Skin epidermis (tissue), 12 donors: ENCODE results near the gene BMPR1A.
"Not testable (repeated sequence)": the region's sequence is repeated elsewhere in the genome, so short reads cannot be mapped to it uniquely, and the experiment has no call there.

Experiments used
- H3K27ac ChIP-seq, 21 experiments: fragments of 200-600 bp; sonication (generic) in 11 of 21; one replicate each; pipeline ENCODE4 v1.5.0; 2020; ENCODE audit warnings: mild to moderate bottlenecking in 3 of 21, inconsistent platforms in 2 of 21, moderate library complexity in 2 of 21
- H3K4me3 ChIP-seq, 7 experiments: fragments of 200-600 bp; sonication (generic) in 2 of 7; one replicate each; pipeline ENCODE4 v1.5.0; 2020; ENCODE audit warnings: inconsistent platforms in 2 of 7, mild to moderate bottlenecking in 2 of 7, moderate library complexity in 1 of 7

Gene BMPR1A

DNA sequence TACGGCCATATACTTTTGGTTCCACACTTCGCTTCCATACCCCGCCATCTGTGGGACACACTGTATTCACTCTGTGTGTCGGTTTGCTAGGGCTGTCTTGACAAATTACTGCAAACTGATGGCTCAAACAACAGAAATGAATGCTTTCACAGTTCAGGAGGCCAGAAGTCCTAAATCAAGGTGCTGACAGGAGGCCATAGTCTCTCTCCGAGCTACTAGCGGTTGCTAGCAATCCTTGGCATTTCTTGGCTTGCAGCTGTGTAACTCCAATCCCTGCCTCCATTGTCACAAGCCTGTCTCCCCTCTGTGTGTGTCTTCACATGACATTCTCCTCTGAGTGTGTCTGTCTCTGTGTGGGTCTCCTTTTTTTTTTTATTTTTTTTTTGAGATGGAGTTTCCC, 28.9 kb upstream of the BMPR1A start:
- H3K27ac ChIP-seq, result no peak overlapping the region
- no peak overlapping the region for H3K4me3 ChIP-seq

- no peak overlapping the region for H3K27ac ChIP-seq
- H3K4me3 ChIP-seq, result no peak overlapping the region
Observed at GRCh38 chr10:86728056-86728455, 28.4 kb upstream of the BMPR1A start.

GRCh38 chr10:86729677-86730076, 26.7 kb upstream of the BMPR1A start:
- Histone ChIP-seq H3K27ac (no peak overlapping the region), H3K4me3 (no peak overlapping the region)

DNA sequence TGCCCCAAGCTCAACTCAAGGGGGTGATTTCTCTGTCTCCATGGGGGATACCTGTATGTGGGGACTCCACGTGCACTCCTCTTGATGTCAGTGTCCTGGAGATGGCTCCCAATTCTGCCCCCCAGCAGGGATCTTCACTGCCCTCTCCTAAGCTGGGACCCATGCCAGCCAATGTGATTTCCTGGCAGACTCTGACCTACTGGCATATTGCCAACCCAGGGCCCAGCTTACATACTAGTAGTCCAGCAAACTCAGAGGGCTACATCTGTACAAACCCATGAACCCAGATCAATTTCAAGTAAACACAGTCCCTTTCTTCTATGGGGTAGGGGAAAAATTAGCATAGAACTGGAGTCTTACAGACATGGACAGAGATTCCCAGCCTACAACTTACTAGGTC, 26.2 kb upstream of the BMPR1A start:
- H3K27ac ChIP-seq, result no peak overlapping the region
- no peak overlapping the region for H3K4me3 ChIP-seq

DNA sequence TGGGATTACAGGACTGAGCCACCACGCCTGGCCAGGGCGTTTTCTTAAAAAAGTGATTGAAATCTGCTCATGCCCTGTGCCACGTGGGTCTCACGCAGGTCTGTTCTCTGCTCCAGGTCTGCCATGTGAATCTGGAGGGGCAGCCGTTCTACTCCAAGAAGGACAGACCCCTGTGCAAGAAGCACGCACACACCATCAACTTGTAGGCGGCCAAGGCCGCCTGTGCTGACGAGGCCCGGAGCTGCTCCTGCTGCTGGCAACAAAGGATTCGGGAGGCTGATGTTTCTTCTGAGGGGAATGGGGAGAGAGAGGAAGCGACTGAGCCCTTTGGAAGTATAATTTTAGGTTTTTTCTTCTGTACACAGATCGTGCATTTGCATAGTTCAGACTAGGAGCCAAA, 23.6 kb upstream of the BMPR1A start:
- Histone ChIP-seq H3K4me3 (no peak overlapping the region), H3K27ac (peak overlapping the region in 1 of 21 experiments; percentile 57)

- Histone ChIP-seq H3K27ac (peak overlapping the region in 2 of 21 experiments; percentile 26 to 57), H3K4me3 (no peak overlapping the region)
Observed at GRCh38 chr10:86733260-86733671, 23.2 kb upstream of the BMPR1A start.

GRCh38 chr10:86734207-86734988, 22.0 kb upstream of the BMPR1A start:
- H3K4me3 ChIP-seq, result no peak overlapping the region
- H3K27ac ChIP-seq, result no peak overlapping the region

- not testable (repeated sequence) for H3K27ac ChIP-seq, H3K4me3 ChIP-seq
Observed at GRCh38 chr10:86735278-86735677, 21.1 kb upstream of the BMPR1A start.

DNA sequence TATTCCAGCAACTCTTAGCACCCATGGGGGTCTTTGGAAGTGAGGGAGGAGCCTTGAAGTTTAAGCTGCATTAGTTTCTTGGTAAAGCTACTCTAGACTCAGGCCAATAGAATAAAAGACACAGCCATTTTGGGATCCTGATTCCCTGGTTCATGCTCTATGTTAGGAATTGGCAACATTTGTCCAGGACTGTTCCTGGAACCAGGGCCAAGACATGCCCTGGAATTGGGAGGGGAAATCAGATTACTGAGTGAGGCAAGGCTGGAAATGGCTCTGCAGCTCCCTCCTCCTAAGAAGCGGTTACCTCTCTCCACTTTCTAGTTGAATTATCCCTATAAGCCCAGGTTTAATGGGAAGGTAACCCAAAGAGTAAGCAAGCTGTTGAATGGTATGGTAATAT, 14.2 kb upstream of the BMPR1A start:
- Histone ChIP-seq H3K27ac (no peak overlapping the region), H3K4me3 (no peak overlapping the region)

DNA sequence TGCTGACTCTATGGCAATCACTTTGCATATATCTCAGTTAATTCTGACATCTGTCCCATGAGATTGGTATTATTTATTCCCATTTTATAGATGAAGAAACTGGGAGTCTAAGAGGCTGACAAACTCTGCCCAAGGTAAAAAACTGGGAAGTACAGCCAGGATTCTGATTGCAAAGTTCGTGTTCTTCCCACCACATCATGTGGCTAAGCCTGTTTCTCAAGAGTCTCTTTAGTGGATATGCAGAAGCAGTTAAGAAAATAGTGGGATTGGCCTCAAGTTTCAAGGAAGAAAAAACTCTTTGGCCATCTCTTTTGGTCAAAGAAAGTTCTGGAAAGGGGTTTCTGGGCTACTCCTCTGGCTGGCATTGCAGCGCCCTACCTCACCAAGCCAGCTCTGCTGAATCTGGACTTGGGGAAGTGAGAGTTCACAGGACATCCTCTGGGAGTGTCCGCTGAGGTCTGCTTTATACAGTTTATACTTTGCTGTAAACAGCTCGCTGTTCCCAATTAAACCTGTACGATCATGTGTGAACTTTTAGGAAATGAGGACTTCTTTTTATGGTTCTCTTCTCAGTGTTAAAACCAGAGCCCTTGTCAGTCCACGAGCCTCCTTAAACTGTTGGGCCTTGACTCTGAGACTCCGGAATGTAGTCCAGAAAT, 12.2 kb upstream of the BMPR1A start:
- Histone ChIP-seq H3K4me3 (no peak overlapping the region), H3K27ac (no peak overlapping the region)

DNA sequence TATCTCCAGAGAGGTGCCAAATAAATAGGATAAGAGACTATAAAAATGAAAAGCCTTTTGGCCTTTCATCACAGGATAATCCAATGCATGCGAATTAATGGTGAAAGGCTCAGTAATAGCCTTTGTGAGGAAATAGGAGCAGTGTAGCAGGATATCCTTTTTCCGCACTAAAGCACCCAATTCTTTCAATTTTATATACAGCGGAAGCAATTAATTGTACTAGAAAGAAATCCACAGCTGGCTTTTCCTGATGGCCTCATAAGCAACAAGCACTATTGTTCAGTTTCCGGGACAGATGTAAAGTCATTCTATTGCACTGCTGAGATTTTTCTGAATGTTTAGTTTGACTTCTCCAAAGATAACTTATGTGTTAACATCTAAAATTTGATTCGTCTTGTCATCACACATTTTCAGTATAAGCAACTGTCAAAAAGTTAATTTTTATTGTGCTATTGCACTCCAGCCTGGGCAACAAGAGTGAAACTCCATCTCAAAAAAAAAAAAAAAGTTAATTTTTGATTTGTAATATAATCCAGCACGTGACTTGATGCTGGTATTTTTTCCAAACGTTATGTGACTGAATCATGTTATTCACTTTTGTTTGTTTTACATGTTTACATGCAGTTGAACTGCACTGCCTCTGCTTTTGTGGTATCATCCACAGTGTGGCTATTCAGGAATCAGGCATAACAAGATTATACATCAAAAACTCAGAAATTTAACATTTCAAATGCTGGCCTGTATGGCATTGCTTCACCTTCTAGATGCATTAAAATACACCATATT, 8.4 kb upstream of the BMPR1A start:
- H3K27ac ChIP-seq, result no peak overlapping the region
- H3K4me3 ChIP-seq, result no peak overlapping the region

DNA sequence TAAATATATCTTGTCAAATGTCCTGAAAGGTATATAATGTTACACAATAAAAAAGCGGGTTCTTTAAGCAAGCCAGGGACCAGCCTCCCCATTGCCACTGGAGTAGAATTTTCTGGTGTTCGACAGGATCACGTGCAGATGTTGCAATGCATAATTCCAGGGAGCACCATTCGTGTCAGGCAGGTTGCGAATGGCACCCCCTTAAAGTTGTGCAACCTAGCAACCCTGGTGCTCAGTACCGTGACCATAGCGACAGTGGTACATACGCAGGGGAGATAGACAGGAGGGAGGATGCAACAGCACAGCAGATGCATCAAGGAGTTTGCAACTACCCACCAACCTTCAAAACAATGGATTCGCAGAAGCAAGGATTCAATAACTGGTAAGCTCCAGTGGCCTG, 6.6 kb upstream of the BMPR1A start:
- Histone ChIP-seq H3K4me3 (no peak overlapping the region), H3K27ac (no peak overlapping the region)

DNA sequence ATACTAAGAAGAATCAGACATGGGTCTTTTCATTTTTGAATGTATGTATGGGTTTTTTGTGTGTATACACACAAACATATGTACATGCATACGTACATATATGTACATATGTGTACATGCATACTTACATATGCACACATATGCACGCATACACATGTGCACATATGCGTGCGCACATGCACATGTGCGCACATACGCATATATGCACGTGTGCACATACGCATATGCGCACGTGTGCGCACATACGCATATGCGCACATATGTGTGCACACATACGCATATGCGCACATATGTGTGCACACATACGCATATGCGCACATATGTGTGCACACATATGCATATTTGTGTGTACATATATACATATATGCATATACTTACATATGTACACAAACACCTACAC, 4.9 kb upstream of the BMPR1A start:
- H3K27ac ChIP-seq, result no peak overlapping the region

GRCh38 chr10:86752311-86752710, 4.1 kb upstream of the BMPR1A start:
- no peak overlapping the region for H3K27ac ChIP-seq

More for the DNA sequence above, 4.9 kb upstream of the BMPR1A start:
- H3K4me3 ChIP-seq, result no peak overlapping the region

DNA sequence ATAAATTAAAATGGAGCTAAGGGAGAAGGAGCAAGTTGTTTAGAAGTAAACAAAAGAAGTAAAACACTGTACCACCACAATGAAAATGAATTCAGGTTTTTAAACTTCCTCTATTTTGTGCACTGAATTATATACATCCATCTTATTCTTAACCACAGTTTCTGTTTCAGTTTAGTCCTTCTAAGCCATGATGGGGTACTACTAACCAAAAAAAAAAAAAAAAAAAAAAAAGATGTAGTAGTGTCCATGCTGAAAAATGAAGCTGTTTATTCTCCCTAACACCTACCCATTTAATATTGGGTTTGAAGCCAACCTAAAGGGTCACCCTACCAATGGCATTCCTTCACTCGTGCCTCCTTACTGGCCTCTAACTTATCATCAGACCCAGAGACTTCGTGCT, 3.4 kb upstream of the BMPR1A start:
- Histone ChIP-seq H3K27ac (peak overlapping the region in 1 of 21 experiments; percentile 0), H3K4me3 (no peak overlapping the region)

More at GRCh38 chr10:86752311-86752710, 4.1 kb upstream of the BMPR1A start:
- no peak overlapping the region for H3K4me3 ChIP-seq

- no peak overlapping the region for H3K4me3 ChIP-seq
- peak overlapping the region in 3 of 21 experiments; percentile 0 to 48 (median 15) for H3K27ac ChIP-seq
Observed at GRCh38 chr10:86753638-86754434, 2.6 kb upstream of the BMPR1A start.

DNA sequence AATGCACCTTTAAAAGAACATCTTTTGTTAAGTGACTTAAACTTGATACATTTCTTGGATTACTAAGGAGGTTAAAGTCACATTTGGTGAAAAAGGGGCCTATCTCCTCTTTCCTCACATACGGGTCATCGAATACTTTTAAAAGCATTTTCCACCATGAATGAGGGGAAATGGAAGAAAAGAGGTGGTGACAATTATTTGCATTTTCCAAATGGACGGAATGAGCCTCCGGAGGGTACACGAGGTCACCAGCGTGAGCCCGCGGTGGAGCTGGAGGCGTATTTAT, 1.0 kb upstream of the BMPR1A start:
- H3K4me3 ChIP-seq, result peak overlapping the region; percentile 65 to 91 (median 84)
- peak overlapping the region in 20 of 21 experiments; percentile 69 to 97 (median 89) for H3K27ac ChIP-seq

DNA sequence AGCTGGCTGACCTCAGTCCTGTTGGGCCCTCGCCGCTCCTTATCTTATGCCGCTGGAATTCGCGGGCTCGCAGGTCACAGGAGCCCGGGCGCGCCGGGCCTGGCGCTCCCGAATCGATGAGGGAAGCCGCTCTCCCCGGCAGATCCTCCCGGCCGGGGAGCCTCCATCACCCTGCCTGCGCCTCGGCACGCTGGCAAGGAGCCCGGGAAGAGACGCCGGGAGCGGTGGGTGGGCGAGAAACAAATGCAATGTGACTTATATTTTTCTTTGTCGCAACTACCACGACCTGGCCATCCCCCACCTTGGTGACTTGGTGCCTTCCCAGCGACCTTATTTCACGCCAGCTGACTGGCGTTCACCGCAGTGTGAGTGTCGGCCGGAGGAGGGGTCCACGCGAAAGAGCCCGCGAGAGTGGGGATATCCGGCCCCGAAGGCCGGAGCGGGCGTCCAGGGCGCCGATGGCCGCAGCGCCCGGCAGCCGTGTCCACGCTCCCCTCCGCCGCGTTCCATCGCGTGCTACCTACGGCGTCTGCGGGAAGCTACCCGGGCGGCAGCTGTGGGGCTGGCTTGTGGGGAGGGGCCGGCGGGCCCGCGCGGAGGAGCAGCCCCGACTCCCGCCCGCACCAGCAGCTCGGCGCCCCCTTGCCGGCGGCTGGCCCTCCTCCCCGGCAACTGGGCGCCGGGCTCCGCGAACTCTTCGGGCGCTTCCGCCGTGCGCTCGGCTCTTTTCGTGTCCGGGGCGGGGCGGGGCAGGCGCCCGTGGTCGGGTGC, 494 bp upstream of the BMPR1A start:
- Histone ChIP-seq H3K27ac (peak overlapping the region in 20 of 21 experiments; percentile 69 to 97 (median 89)), H3K4me3 (peak overlapping the region; percentile 65 to 91 (median 84))
